ENCODE data around the gene WDR3.
"Not testable (repeated sequence)": the region's sequence is repeated elsewhere in the genome, so short reads cannot be mapped to it uniquely, and the experiment has no call there.

WDR3 gene

GRCh38 chr1:117929343-117930172 lies at the start of gene WDR3, which contains the start of gene GDAP2:
Gene WDR3, plus strand, starts transcription at chr1:117929739. Its CDS starts 3,581 bp downstream, at chr1:117933320.
Gene GDAP2, minus strand, starts transcription at chr1:117929621. Its CDS starts 9,264 bp downstream, at chr1:117920357.
- DNase-seq: peak; percentile 96

DNA sequence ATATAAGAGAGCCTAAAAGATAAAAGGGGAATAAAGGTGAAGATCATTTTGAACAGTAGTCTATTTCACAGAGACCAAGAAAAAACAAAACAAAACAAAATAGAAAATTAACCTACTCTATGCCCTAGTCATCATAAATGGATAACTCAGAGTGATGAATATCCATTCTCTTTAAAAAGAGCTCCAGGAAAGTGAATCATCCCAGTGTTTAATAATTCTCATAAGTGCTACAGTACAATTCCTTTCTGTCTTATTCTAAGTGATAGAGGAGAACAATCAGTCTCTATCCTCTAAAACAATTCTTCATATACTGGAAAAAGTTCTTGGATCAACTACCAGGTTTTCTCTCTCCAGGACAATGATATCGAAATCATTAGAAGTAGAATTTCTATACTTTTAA lies 45.9 kb upstream of the WDR3 start:
- no peak for DNase-seq

- no peak for DNase-seq
These were observed 43.3 kb upstream of the WDR3 start for GRCh38 chr1:117886101-117886795.

GRCh38 chr1:117890452-117890851 lies 39.1 kb upstream of the WDR3 start:
- DNase-seq: no peak

DNA sequence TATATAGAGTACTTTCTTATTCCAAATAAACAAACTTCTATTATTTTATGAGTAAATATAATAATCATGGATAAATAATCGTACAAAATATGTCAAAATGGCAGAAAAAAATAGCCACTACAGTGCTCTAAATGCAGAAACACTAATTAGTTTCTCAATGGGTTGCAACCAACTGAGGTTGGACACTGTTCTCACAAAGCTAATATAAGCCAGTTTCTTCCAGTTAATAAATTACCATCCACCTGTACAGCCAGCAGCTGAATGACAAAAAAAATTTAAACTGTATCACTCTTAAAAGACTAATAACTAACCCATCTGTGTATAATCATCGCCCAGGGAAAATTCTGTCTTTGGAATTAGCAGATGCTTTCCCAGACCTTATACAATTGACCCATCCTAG lies 37.0 kb upstream of the WDR3 start:
- DNase-seq: no peak

GRCh38 chr1:117894078-117894477 lies 35.5 kb upstream of the WDR3 start:
- DNase-seq: no peak

- DNase-seq: peak; percentile 54
These were observed 33.9 kb upstream of the WDR3 start for GRCh38 chr1:117895482-117896114.

DNA sequence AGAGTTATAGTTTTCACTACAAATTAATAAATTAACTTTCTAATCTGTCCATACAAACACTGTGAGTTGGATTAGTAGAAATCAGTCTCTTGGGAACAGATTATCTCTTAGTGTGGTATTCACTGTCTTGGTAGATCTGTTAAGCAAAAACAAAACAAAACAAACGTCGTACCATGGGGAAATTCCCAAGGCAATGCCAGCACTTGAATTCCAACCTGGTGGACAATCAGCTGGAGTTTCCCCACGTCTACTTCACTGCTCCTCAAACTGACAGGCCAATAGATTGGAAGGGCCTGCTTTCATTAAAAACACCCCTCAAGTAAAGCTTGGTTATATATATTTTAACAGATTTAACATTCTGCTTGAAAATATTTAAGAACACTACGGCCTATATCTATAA lies 32.0 kb upstream of the WDR3 start:
- no peak for DNase-seq

- DNase-seq: no peak
These were observed 29.7 kb upstream of the WDR3 start for GRCh38 chr1:117899801-117900200.

DNA sequence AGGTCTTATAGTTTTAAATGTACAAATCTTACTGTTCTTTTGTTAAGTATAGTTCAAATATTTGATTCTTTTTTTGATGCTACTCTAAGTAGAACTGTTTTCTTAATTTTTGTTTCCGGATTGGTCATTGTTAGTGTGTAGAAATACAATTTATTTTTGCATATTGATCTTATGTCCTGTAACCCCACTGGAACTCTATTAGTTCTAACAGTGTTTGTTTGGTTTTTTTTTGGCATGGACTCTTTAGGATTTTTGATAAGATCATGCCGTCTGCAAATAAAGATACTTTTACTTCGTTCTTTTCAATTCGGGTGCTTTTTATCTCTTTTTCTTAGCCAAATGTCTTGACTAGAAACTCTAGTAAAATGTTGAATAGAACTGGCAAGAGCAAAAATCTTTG lies 26.6 kb upstream of the WDR3 start:
- DNase-seq: no peak

- no peak for DNase-seq
These were observed 25.1 kb upstream of the WDR3 start for GRCh38 chr1:117904485-117904884.

- DNase-seq: no peak
These were observed 24.5 kb upstream of the WDR3 start for GRCh38 chr1:117905019-117905418.

DNA sequence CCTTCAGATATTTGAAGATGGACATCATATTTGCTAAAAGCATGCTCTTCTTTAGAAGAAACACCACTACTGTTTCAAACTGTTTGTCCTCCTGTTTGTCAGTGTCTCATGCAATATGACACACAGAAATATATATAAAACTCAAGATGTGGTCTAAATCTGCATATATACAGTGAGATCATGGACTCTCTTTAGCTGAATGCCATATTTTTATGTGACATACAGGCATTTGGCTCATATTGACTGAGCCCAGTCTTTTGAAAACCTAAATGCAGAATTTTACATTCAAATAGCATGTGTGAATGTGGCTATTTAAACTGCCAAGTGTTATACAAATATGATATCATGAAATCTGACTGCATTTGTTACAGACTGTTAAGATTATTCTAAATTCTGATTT lies 18.5 kb upstream of the WDR3 start:
- no peak for DNase-seq

GRCh38 chr1:117919376-117919775 lies 10.2 kb upstream of the WDR3 start:
- no peak for DNase-seq

DNA sequence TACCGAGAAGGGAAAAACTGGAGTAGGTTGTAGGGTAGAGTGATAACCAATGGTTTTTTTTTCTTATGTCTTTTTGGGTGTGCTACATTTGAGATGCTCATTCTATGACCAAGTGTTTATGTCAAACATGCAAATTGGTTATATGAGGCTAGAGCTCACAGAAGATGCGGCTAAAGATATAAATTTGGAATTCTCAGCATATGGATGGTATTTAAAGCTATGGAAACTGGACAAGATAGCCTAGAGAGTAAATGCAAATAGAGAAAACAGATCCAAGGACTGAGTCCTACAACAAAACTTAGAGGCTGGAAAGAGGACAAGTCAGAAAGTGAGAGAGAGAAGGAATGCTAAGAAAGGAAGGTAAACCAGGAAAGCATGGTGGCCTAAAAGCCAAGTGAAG lies 7.5 kb upstream of the WDR3 start:
- DNase-seq: no peak

- not testable (repeated sequence) for DNase-seq
These were observed 6.8 kb upstream of the WDR3 start for GRCh38 chr1:117922717-117923116.

DNA sequence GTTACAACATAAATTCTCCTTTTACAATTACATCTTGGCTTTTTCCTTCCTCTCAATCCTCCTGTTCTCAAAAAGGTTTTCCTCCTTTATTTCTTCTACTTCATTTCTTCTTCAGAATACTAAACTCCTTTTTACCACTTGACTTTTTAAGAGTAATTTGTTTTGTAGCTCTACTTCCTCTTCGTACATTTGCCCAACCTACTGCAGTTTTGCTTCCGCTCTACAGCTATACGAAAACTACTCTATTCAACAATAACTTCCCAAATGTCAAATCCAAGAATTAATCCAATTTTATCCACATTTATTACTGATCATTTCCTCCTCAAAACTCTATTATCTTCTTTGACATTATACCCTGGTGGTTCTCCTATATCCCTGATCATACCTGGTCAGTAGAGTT lies 3.6 kb upstream of the WDR3 start:
- no peak for DNase-seq

DNA sequence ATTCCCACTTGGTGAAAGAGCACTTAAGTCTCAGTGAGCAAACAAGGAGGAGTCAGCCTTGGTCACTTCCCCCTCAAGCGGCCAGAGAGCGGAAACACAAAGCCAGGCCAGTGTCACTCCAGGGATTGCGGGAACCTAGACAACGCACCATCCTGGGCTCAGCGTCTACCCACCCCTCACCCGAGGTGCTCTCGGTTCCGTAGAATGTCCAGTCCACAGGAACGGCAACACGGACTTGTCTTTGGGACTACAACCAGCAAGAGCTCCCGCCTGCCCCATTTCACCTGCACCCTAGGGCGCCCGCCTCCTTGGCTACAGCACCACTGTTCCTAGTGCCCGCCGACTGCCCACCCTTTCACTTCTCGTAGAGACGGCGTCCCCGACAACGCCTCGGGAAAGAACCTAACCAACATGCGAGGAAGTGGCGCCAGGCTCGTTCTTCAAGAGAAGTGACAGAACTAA lies 627 bp upstream of the WDR3 start:
- peak; percentile 62 for DNase-seq

GRCh38 chr1:117930173-117930447 lies 571 bp downstream of the WDR3 start:
- DNase-seq: no peak

- DNase-seq: no peak
These were observed 945 bp downstream of the WDR3 start for GRCh38 chr1:117930484-117930883.

DNA sequence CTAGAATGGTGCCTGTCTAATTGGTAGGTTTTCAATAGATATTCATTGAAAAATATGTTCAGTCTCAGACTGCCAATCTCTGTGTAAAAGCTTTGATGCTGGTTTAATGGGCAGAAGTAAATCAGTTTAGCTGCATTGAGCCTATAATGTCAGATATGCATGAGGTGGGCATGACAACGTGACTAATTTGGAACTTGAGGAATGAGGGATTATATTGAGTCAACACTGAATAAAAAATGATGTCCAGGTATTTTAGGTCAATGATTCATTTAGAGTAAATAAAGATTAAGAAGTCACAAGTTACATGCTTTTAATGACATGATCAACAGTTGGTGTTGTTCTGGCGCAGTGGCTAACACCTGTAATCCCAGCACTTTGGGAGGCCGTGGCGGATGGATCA lies 3.0 kb downstream of the WDR3 start:
- no peak for DNase-seq

DNA sequence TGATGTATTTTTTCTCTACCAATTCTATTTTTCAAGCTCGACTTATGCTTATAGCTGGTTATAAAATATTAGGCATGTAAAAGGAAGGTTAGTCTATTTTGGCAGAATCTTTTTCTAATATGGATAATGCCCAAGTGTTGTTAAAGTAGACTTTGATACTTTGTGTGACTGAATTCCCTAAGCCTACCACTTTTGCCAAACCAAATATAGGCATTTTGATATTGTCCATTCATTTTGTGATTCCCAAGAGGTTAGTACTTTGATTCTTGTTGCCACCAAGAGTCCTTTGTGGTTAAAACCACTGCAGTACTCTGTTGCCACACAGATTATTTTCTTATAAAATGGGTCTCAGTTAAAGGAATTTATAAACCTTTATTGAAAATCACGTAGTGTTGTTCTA lies 4.2 kb downstream of the WDR3 start:
- DNase-seq: no peak

GRCh38 chr1:117942293-117942692 lies 12.8 kb downstream of the WDR3 start:
- DNase-seq: no peak

DNA sequence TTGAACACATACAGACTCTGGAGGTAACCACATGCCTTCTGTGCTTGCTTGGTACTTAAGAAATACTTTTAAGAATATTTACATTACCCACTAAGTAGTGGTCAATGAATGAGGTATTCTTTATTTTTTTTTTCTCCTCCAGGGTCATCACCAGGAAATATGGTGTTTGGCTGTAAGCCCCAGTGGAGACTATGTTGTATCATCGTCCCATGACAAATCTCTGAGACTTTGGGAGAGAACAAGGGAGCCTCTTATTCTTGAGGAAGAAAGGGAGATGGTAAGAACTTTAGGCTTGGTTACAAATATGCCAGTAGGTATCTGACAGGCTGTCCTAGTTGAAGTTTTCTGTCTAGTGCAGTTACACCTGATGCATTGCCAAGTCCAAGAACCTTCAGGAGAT lies 22.8 kb downstream of the WDR3 start:
- DNase-seq: no peak
